Measurements from ENCODE around the gene C1S. TPM values are rescaled to one million over a fixed set of nuclear protein-coding genes. Genes with fewer than 3 reads are reported as not detected.
"Not testable (repeated sequence)": the region's sequence is repeated elsewhere in the genome, so short reads cannot be mapped to it uniquely, and the experiment has no call there.

Gene C1S
- total RNA-seq, 2 donors from 2014 or later = 114 to 232 TPM

GRCh38 chr12:7054925-7055324, 5.6 kb upstream of the C1S start:
- H3K27me3 ChIP-seq = no peaks in the 10 kb centered on the region
- H3K36me3 ChIP-seq = no peaks in the 10 kb centered on the region
- no peak overlapping the region for H3K4me3 ChIP-seq
- no peak overlapping the region for H3K27ac ChIP-seq
- no peak for DNase-seq (ENCODE audit: low spot score)
- TF ChIP-seq CTCF (IDR thresholded peaks at IDR 0.05) = no peak
- H3K9me3 ChIP-seq = no peaks in the 10 kb centered on the region
- H3K4me1 ChIP-seq = peaks cover 0 to 2% of the 10 kb centered on the region in 2 donors

GRCh38 chr12:7055736-7056135, 4.8 kb upstream of the C1S start:
- H3K9me3 ChIP-seq; H3K36me3 ChIP-seq; H3K4me1 ChIP-seq; DNase-seq (ENCODE audit: low spot score); H3K27me3 ChIP-seq; H3K4me3 ChIP-seq; H3K27ac ChIP-seq: not testable (repeated sequence)

DNA sequence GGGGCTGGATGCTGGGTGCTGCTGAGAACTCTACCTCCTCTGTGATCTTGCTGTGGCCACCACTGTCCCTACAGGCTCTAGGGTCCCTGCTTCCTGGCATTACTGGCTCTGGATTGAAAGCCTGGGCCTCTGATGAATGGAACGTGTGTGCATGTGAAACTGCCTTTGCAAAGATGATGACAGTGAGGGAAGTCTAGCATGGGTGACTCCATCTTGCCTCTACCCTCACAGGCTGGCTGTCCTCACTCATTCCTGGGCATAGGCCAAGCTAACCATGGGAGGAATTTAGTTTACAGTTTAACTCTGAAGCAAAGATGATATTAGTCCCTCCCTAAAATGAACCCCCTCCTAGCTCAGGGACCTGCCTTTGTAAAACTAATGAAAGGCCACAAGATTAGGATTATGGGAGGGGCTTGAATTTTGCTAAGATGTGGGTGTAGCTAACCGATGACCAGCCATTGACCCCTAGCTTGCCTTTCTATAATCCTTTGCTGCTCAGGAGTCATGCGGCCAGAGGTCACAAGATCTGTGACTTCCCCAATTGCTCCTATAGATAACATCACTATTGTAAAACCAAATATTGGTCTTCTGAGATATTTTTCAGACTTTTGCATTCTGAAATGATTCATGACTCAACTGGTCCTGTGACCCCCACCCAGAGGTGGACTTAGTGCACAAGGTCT, 2.2 kb upstream of the C1S start:
- no peaks in the 10 kb centered on the region for H3K9me3 ChIP-seq
- H3K27ac ChIP-seq = no peak overlapping the region
- H3K36me3 ChIP-seq = no peaks in the 10 kb centered on the region
- H3K27me3 ChIP-seq = no peaks in the 10 kb centered on the region
- H3K4me3 ChIP-seq = no peak overlapping the region
- no peak for DNase-seq (ENCODE audit: low spot score)
- no peak for TF ChIP-seq CTCF (IDR thresholded peaks at IDR 0.05)
- H3K4me1 ChIP-seq = peaks cover 0 to 10% of the 10 kb centered on the region in 2 donors

- H3K4me3 ChIP-seq = no peak overlapping the region
- no peaks in the 10 kb centered on the region for H3K27me3 ChIP-seq
- H3K36me3 ChIP-seq = no peaks in the 10 kb centered on the region
- no peak for TF ChIP-seq CTCF (IDR thresholded peaks at IDR 0.05)
- no peak overlapping the region for H3K27ac ChIP-seq
- peaks cover 0 to 10% of the 10 kb centered on the region in 2 donors for H3K4me1 ChIP-seq
- DNase-seq (ENCODE audit: low spot score) = no peak
- H3K9me3 ChIP-seq = no peaks in the 10 kb centered on the region
Measured at GRCh38 chr12:7058850-7059395, 1.6 kb upstream of the C1S start.

- no peak for TF ChIP-seq CTCF (IDR thresholded peaks at IDR 0.05)
- Histone ChIP-seq H3K27ac (peak overlapping the region; percentile 77 to 84), H3K4me3 (no peak overlapping the region), H3K4me1 (peaks cover 0 to 10% of the 10 kb centered on the region in 2 donors), H3K27me3 (no peaks in the 10 kb centered on the region), H3K9me3 (no peaks in the 10 kb centered on the region), H3K36me3 (no peaks in the 10 kb centered on the region)
- no peak for DNase-seq (ENCODE audit: low spot score)
Measured at GRCh38 chr12:7059780-7060179, 738 bp upstream of the C1S start.

DNA sequence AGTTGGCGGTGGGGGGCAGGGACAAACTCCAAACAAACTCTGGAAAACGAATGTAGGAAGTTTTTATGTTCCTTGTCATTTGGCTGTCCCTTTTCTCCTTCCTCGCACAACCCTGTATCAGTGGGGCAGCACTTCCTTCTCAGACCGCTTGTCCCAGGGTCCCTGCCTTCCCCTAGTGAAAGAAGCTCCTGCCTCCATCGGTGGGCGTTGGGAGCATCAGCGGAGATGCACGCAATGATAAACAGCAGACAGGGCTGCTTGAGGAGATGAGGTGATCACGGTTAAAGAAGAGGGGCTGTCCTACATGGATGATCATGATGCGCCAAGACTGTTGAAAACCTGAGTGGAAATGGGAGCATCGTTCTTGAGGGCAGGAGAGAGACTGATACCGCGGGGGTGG, 620 bp downstream of the C1S start:
- Histone ChIP-seq H3K36me3 (no peaks in the 10 kb centered on the region), H3K9me3 (no peaks in the 10 kb centered on the region), H3K4me3 (peak overlapping the region; percentile 32 to 42), H3K27me3 (no peaks in the 10 kb centered on the region), H3K27ac (peak overlapping the region; percentile 77 to 84), H3K4me1 (peaks cover 0 to 10% of the 10 kb centered on the region in 2 donors)
- no peak for TF ChIP-seq CTCF (IDR thresholded peaks at IDR 0.05)
- no peak for DNase-seq (ENCODE audit: low spot score)
